Omental fat pad (tissue), 4 donors: ENCODE data around the gene TTC33. TPM values are rescaled to one million over a fixed set of nuclear protein-coding genes. Genes with fewer than 3 reads are reported as not detected.

Source experiments
- ATAC-seq: fragments of 150-250 bp; one replicate; pipeline ENCODE4 v1.9.1; 2016; ENCODE audit warnings: mild to moderate bottlenecking, moderate library complexity; ENCODE audit not compliant: low FRiP score
- DNase-seq: peaks from one replicate; pipeline ENCODE4 v3.0.0-alpha.2; 2019; ENCODE audit warnings: low spot score
- total RNA-seq, 4 donors: library from RNA; depleted of rRNA; stranded (reverse); fragments of >200 nt; gene quantifications; one replicate each; pipeline ENCODE4 v1.1.0, GENCODE V29; 2016
- TF ChIP-seq, protein P1 (sequence below), 3 donors: fragments of 450-650 bp; IDR thresholded peaks; one replicate each; pipeline ENCODE4 v1.5.1; 2016 to 2017; ENCODE audit warnings: antibody characterized with exemption in 3 of 3, mild to moderate bottlenecking in 3 of 3, moderate library complexity in 2 of 3

TTC33 gene
- total RNA-seq, 4 donors from 2014 or later: 8.3 to 15.4 (median 9.3) TPM

DNA sequence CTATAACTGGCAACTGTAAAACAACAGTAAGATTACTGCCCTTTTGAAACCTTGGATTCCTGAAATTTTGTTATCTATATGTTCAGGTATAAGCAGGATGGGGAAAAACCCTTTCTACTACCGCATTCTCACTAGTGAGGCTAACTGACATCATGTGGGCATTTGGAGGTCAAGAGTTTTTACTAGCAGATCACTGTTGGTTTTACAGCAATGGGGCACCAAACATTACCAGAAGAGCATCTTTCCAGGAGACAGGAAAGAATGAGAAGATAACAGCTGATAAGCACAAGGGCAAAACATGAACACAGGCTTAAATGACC, 20.9 kb upstream of the TTC33 start:
- TF ChIP-seq, protein P1, sequence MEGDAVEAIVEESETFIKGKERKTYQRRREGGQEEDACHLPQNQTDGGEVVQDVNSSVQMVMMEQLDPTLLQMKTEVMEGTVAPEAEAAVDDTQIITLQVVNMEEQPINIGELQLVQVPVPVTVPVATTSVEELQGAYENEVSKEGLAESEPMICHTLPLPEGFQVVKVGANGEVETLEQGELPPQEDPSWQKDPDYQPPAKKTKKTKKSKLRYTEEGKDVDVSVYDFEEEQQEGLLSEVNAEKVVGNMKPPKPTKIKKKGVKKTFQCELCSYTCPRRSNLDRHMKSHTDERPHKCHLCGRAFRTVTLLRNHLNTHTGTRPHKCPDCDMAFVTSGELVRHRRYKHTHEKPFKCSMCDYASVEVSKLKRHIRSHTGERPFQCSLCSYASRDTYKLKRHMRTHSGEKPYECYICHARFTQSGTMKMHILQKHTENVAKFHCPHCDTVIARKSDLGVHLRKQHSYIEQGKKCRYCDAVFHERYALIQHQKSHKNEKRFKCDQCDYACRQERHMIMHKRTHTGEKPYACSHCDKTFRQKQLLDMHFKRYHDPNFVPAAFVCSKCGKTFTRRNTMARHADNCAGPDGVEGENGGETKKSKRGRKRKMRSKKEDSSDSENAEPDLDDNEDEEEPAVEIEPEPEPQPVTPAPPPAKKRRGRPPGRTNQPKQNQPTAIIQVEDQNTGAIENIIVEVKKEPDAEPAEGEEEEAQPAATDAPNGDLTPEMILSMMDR (IDR thresholded peaks at IDR 0.05): no peak
- ATAC-seq (no peak), DNase-seq (no peak)

DNA sequence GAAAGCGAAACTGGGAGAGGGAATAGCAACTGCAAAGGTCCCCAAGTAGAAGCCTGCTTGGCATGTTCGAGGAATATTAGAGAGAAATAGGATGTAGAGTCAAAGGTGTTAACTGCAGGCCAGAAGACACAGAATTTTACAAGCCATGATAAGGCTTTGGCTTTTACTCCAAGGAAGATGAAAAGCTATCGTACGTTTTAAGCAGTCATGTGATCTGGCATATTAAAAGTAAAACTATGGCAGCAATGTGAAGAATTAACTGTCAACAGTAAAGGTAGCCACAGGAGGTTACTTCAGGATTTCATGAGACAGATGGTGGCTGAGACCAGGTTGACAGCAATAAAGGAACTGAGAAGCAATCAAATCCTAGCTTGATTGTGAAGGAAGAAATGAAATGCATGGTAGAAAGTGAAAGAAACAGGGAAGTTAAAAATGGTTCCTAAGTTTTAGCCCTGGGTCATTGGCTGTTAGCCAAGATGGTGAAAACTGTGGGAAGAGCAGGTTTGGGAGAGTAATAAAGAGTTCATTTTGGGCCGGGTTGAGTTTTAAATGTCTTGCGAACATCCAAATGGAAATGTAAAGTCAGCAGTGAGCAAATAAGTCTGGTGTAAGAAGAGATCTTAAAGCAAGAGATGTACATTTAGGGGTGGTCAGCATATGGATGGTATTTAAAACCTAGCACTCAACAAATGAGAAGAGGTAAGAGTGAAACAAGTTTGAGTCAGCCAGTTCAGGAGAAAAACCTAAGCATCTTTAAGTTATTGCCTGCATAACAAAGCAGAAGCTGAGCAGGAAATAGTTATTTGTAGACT, 20.3 kb upstream of the TTC33 start:
- TF ChIP-seq, protein P1 (IDR thresholded peaks at IDR 0.05): no peak
- no peak for DNase-seq
- ATAC-seq: no peak

DNA sequence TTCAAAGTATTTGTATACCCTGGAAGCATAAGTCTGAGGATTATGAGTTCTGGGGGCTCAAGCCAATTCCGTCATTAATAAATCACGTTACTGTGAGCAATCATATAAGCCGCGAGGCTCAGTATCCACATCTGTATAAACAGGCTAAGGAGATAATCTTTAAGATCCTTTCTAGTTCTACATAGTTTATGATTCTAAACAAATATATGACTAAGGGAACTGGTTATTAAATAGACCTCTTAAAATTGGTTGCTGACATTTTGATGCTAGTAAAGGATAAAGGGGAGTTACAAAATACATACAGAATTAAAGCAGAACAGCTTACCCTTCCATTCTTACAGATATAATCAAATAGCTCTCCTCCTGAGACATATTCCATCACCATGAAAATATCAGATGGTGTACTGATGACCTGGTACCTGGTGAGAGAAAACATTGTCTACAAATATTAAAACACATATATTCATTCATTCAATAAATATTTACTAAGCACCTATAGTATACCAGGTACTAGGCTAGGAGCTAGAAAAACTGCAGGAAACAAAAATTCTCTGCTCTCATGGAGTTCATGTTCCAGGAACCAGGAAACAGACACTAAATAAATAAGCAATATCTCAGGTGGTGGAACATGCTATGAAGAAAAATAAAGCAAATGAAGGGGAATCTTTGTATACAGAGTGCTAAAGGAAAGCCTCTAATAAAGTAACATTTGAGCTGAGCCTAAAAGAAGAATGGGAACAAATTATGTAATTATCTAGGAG, 19.5 kb upstream of the TTC33 start:
- TF ChIP-seq, protein P1 (IDR thresholded peaks at IDR 0.05): no peak
- no peak for ATAC-seq
- no peak for DNase-seq

DNA sequence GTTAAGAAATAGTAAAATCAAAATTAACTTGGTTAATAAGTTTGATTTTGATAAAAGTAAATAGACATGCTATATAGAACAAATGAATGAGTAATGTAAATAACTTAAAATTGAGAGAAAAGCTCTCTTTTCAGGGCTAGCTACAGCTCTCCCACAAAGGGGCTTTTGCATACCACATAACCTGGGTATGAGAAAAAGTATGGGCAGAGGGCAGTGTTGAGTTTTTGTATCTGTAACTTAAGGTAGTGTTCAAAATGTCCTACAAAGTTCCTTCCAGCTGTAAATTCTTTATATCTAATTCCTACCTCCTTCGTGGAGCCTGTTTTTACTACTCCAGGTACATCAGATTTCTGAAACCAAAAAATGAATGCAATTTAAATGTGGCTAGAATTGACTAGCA, 18.9 kb upstream of the TTC33 start:
- ATAC-seq: no peak

DNA sequence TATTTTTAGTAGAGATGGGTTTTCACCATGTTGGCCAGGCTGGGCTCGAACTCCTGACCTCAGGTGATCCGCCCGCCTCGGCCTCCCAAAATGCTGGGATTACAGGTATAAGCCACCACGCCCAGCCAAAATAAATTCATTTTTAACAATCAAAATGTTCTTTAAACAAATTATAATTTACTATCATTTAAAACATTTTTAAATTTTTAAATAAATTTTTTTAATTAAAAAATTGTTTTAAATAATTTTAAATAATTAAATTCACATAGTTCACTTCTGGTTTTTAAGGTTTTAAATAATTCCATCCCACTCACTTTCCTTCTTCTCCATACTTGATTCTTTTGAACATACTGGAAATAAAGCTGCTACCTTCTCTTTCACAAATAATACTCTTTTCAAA, 15.0 kb upstream of the TTC33 start:
- ATAC-seq: no peak
- DNase-seq: no peak
- TF ChIP-seq, protein P1 (IDR thresholded peaks at IDR 0.05): no peak

More for the DNA sequence above, 18.9 kb upstream of the TTC33 start:
- DNase-seq: no peak
- TF ChIP-seq, protein P1 (IDR thresholded peaks at IDR 0.05): no peak

DNA sequence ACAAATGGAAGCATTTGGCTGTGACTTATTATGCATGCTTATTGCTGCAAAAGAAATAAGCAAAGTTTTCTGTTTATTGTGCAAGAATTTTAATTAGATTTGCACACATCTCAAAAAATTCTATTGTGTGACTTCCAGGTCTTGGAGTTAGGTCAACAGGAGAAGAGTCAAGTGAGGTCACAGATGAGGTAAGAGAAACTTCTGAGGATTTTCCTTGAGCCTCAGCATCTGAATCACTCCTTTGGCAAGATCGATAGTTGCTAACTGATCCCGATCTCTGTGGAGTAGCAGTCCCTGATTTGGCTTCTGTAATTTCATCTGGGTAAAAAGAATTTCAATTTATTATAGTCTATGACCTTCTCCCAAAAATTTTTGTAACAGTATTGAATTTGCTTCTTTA, 6.9 kb upstream of the TTC33 start:
- TF ChIP-seq, protein P1 (IDR thresholded peaks at IDR 0.05): no peak
- ATAC-seq (no peak), DNase-seq (no peak)
